Naive thymus-derived CD8-positive, alpha-beta T cell (primary cell): ENCODE data around the gene MINDY4. TPM values are rescaled to one million over a fixed set of nuclear protein-coding genes. Genes with fewer than 3 reads are reported as not detected.

ENCODE experiments used
- ATAC-seq, 2 donors: fragments of 150-1000 bp; cut with Tn5 transposase in 1 of 2; sonication (Bioruptor Pico), chemical (Tn5 transposase) in 1 of 2; 1 replicate in 1 of 2; 2 replicates in 1 of 2; pipeline ENCODE4 v1.10.0; 2021; ENCODE audit warnings: mild to moderate bottlenecking in 2 of 2, moderate library complexity in 2 of 2
- POLR2A ChIA-PET: fragments of 350-600 bp; sonication (Branson Sonifier 250); formaldehyde crosslinking; loops from one replicate; lab custom pipeline; 2021; ENCODE audit warnings: antibody characterized with exemption; lab: Charles Lee
- DNase-seq, 10 donors: peaks; one replicate each; pipeline versions ENCODE4 v3.0.0 to v3.0.0-alpha.2; 2020 to 2022
- H3K27ac Mint-ChIP-seq, 10 donors: one replicate each; pipeline ENCODE4 v1.8.0; 2020 to 2022; ENCODE audit warnings: mild to moderate bottlenecking in 10 of 10, mixed read lengths in 10 of 10, moderate library complexity in 4 of 10, inconsistent platforms in 1 of 10
- H3K27me3 Mint-ChIP-seq, 5 donors: one replicate each; pipeline ENCODE4 v1.8.0; 2021 to 2022; ENCODE audit warnings: mixed read lengths in 5 of 5
- H3K36me3 Mint-ChIP-seq, 3 donors: one replicate each; pipeline ENCODE4 v1.8.0; 2020 to 2022; ENCODE audit warnings: mixed read lengths in 3 of 3, mild to moderate bottlenecking in 2 of 3, inconsistent platforms in 1 of 3
- H3K4me1 Mint-ChIP-seq, 4 donors: one replicate each; pipeline ENCODE4 v1.8.0; 2021 to 2022; ENCODE audit warnings: mixed read lengths in 4 of 4
- H3K4me3 Mint-ChIP-seq, 10 donors: one replicate each; pipeline ENCODE4 v1.8.0; 2020 to 2022; ENCODE audit warnings: mild to moderate bottlenecking in 10 of 10, mixed read lengths in 10 of 10, moderate library complexity in 6 of 10, inconsistent platforms in 1 of 10
- H3K9me3 Mint-ChIP-seq, 9 donors: one replicate each; pipeline ENCODE4 v1.8.0; 2020 to 2022; ENCODE audit warnings: mixed read lengths in 9 of 9, mild to moderate bottlenecking in 3 of 9, inconsistent platforms in 1 of 9, moderate library complexity in 1 of 9
- polyA plus RNA-seq, 3 donors: library from polyadenylated mRNA; unstranded; fragments of 300-500 nt; fragmentation: Illumina TruSeq; gene quantifications; one replicate each; pipeline ENCODE4 v1.2.3, GENCODE V29; 2021
- total RNA-seq, 8 experiments: library from RNA in 2 of 8; stranded (reverse) in 2 of 8; gene quantifications; one replicate each; pipeline ENCODE4 v1.2.3 and lab custom pipeline; 2021 to 2026

MINDY4 gene
- total and polyA plus RNA-seq, 5 experiments from 2014 or later = 0.44 to 1.5 (median 0.84) TPM

DNA sequence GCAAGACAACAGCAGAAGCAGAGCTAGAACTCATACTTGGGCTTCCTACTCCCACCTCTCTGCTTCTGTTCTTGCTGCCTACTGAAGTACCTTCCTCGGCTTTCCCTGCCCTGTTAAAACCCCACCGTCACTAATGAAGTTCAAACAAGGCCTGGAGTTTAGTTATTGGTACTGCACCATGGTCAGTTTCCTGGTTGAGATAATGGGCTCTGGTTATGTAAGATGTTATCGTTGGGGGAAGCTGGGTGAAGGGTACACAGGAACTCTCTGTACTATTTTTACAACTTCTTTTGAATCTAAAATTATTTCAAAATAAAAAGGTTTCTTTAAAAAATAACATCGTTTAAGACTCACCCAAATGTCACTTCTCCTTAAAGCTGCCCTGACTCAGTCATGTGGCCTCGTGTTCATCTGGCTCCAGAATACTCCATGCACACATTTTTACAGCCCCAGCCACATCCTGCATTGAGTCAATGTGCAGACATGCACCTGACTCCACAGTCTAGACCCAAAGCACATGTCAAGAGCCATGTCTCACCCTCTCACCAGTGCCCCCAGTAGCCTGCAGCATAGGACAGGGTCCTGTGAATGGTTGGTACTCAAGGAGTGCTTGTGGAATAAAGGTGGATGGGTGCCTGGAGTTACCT lies 103.6 kb downstream of the MINDY4 start:
- Mint-ChIP-seq H3K27ac (no peak overlapping the region), H3K4me1 (peaks cover 0 to 2% (median 0%) of the 10 kb centered on the region in 4 donors), H3K9me3 (peaks cover 0 to 2% (median 0%) of the 10 kb centered on the region in 9 donors), H3K27me3 (no peaks in the 10 kb centered on the region), H3K4me3 (no peak overlapping the region), H3K36me3 (no peaks in the 10 kb centered on the region)
- POLR2A ChIA-PET = no interaction called here
- no peak for ATAC-seq
- DNase-seq = no peak

DNA sequence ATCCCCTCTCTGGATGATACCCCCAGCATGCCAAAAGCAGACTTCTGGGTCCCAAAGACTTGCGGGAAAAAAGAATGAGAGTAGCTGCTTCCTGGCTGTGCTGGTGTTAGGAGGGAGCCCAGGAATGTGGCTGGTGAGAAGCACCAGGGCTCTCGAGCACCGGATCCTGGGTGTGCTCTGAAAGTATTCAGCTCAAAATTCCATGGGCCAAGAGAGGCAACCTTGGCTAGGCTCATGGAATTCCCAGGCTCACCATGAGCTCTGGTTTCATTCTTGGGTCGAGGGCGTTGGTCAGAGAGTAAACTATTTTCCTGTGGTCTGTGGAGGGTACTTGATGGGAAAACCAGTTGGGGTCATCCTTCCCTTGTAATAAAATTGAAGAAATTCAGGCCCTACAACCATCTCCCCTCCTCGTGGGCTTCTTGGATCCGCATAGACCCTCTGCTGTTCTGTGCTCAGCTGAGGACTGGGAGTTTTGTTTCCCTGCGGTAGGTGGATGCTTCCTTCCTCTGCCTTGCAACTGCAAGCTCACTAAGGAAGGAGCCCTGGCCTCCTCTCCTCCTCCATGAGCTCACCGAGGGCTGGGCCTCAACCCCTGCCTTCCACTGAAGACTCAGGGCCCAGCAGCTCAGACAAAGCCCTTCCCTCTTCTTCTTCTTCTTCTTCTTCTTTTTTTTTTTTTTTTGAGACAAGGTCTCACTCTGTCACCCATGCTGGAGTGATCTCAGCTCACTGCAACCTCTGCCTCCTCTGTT lies 106.0 kb downstream of the MINDY4 start:
- POLR2A ChIA-PET = no interaction called here
- ATAC-seq (no peak), DNase-seq (no peak)
- H3K4me1 Mint-ChIP-seq = peaks cover 0 to 2% (median 0%) of the 10 kb centered on the region in 4 donors
- H3K36me3 Mint-ChIP-seq = no peaks in the 10 kb centered on the region
- H3K4me3 Mint-ChIP-seq = no peak overlapping the region
- H3K27me3 Mint-ChIP-seq = no peaks in the 10 kb centered on the region
- H3K27ac Mint-ChIP-seq = peak overlapping the region in 1 of 10 donors; percentile 27
- peaks cover 0 to 2% (median 0%) of the 10 kb centered on the region in 9 donors for H3K9me3 Mint-ChIP-seq

DNA sequence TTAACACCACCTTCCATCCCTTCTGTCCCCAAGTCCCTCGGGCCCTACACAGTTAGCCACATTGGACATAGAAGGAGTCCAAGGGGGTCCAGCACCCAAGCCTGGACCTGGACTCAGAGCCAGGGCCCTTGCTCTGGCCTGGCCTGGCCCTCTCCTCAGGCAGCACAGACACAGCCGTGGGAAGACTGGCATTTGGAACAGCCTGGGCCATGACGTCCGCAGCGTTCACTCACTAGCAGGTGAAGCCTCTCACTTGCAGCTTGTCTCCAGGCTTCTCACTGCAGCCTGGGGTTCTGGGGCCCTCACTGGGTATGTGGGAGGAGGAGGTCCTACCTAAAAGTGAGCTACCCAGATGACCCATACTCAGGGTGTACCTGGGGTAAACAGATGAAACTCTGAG lies 106.8 kb downstream of the MINDY4 start:
- H3K4me1 Mint-ChIP-seq = peaks cover 0 to 2% (median 0%) of the 10 kb centered on the region in 4 donors
- H3K9me3 Mint-ChIP-seq = peaks cover 0 to 2% (median 0%) of the 10 kb centered on the region in 9 donors
- ATAC-seq (no peak), DNase-seq (no peak)
- H3K27me3 Mint-ChIP-seq = no peaks in the 10 kb centered on the region
- POLR2A ChIA-PET = no interaction called here
- no peaks in the 10 kb centered on the region for H3K36me3 Mint-ChIP-seq
- H3K27ac Mint-ChIP-seq = peak overlapping the region in 1 of 10 donors; percentile 18
- no peak overlapping the region for H3K4me3 Mint-ChIP-seq

DNA sequence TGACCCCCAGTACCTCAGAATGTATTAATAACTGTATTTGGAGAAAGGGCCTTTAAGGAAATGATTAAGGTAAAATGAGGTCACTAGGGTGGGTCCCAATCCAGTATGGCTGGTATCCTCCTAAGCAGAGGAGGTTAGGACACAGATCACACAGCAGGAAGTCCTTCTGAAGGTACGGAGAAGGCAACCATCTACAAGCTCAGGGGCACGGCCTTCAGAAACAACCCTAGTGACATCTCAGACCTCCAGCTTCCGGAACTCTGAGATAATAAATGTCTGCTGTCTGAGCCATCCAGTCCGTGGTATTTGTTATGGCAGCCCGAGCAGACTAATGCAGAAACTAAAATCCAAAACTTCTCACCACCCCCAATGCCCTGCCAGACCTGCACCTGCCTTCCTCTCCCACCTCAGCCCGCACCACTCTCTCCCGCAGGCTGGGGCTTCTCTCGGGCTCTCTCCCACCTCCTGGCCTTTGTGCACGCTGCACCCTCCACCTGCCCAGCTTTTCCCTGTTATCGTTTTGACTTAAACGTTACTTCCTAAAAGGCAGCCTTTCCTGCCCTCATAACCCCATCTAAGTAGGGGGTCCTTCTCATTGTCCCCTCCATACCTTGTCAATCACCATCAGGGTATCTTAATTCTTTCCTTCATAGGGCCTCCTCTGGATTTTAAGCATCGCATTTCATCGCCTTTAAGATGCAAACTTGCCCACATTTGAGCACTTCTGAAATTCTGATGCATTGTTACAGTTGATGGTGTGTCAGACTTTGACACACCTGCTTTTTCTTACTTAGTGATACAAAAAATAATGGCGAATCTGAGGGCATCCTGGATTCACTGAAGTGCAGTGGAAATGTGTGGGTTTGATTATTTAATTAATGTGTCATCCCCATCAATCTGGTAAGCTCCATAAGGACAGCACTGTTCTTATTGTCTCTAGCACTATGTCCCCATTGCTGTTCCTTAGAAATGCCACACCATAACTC lies 108.2 kb downstream of the MINDY4 start:
- Mint-ChIP-seq H3K27me3 (no peaks in the 10 kb centered on the region), H3K27ac (peak overlapping the region in 1 of 10 donors; percentile 30), H3K4me3 (no peak overlapping the region), H3K4me1 (peaks cover 0 to 2% (median 0%) of the 10 kb centered on the region in 4 donors), H3K36me3 (no peaks in the 10 kb centered on the region), H3K9me3 (peaks cover 0 to 2% (median 0%) of the 10 kb centered on the region in 9 donors)
- DNase-seq = no peak
- POLR2A ChIA-PET = no interaction called here
- no peak for ATAC-seq

DNA sequence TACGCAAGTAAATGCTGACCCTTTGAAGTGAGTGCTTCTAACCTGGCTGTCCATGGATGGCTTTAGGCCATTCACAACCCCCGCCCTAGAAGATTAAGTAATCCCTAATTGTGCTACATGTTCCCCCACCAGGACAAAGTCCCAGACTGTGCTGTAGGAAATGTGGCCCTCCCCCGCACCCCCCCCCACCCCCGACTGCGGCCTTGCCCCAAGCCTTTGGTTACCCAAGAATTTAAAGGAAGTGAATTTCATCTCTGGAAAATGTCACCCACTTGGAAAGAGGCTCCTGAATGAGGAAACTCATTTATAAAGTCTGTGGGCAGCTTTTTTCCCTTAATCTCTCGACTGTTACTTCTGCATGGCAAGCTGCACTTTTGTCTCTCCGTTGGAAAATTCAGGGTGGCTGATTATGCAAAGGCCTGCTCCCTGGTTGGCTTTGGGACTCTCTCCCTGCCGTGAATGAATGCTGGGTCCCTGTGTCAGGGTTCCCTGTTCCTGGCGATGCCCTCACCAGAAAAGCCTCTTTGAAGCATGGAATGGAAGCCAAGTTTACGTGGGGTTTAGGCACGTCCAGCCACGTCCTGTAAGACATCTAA lies 109.0 kb downstream of the MINDY4 start:
- Mint-ChIP-seq H3K27me3 (no peaks in the 10 kb centered on the region), H3K4me1 (peaks cover 0 to 2% (median 0%) of the 10 kb centered on the region in 4 donors), H3K9me3 (peaks cover 0 to 1% (median 0%) of the 10 kb centered on the region in 9 donors), H3K4me3 (no peak overlapping the region), H3K36me3 (no peaks in the 10 kb centered on the region), H3K27ac (no peak overlapping the region)
- ATAC-seq (no peak), DNase-seq (no peak)
- POLR2A ChIA-PET = no interaction called here

DNA sequence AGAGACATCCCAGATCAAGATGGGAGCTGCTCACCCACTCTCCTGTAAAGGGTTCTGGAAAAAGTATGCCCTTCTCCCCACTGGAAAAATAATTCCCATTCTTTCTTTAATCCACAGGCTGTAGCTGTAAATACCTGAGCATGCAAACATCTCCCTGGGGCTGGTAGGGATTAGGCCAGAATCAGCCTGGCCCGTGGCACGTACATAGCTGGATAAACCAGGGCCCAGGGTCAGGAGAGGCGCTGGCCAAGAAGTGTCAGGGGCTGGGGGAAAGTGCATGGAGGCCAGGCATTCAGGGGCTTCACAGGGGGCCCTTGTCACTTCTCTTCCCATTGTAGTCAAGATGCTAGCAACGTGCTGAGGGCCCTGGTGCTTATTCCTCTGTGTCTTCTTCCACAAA lies 109.7 kb downstream of the MINDY4 start:
- Mint-ChIP-seq H3K4me3 (no peak overlapping the region), H3K27me3 (no peaks in the 10 kb centered on the region), H3K9me3 (no peaks in the 10 kb centered on the region), H3K4me1 (peaks cover 0 to 2% (median 0%) of the 10 kb centered on the region in 4 donors), H3K27ac (no peak overlapping the region), H3K36me3 (no peaks in the 10 kb centered on the region)
- no peak for ATAC-seq
- POLR2A ChIA-PET = no interaction called here
- no peak for DNase-seq

DNA sequence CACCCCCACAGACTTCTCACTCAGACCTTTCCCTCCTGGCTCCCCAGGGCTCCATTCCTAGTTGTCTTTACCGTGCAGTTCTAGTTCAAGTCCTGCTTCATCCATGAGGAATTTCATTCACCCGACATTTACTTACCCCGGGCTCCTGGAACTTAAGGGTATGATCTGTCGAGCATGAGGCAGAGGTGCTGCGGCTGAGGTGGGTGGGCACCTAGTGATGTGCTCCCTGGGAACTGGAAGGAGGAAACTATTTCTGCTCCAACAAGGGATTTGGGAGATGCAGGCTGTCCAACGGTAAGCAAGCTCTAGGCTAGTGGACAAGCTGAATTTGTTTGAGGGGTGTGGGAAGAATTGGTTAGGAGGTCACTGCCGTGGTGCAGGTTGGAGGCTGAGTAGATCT lies 110.2 kb downstream of the MINDY4 start:
- Mint-ChIP-seq H3K27me3 (no peaks in the 10 kb centered on the region), H3K27ac (no peak overlapping the region), H3K4me3 (no peak overlapping the region), H3K36me3 (no peaks in the 10 kb centered on the region), H3K4me1 (peaks cover 0 to 2% (median 0%) of the 10 kb centered on the region in 4 donors), H3K9me3 (no peaks in the 10 kb centered on the region)
- no peak for ATAC-seq
- no peak for DNase-seq
- POLR2A ChIA-PET = no interaction called here

DNA sequence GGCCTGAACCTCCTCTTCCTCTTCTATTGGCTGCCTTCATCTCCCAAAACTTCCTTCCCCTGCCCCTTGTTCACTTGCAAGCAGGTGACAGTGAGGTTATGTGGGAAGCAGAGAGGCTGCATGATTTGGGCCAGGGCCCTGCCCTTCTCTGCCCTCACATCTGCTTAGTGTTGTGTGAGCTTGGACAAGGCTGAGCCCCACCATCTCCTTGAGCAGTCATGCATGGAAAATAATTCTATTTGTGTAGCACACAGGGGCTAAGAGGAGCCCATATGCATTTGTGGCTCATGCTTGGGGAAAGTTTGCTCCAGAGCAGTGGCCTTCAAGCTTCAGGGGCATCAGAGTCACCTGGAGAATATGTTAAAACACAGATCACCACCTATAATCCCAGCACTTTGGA lies 113.7 kb downstream of the MINDY4 start:
- H3K27ac Mint-ChIP-seq = no peak overlapping the region

DNA sequence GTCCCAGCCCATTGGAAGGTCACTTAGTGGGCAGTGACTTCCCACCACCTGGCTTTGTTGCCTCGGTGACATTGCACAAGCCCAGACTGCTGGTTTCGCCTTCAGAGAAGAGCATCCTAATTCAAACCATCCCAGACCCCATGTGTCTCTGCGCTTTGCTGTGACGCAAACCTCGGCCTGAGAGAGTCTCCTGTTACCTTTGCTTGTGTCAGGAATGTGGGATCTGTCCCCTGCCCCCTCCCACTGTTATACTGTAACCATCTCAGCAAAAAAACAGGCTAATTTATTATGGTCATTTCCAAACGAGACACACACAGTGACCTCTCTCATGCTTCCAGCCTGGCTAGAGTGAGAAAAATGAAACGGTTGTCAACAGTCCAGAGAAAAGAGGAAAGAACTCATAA lies 115.4 kb downstream of the MINDY4 start:
- H3K27me3 Mint-ChIP-seq = no peaks in the 10 kb centered on the region
- peaks cover 0 to 9% (median 2%) of the 10 kb centered on the region in 3 donors for H3K36me3 Mint-ChIP-seq
- POLR2A ChIA-PET = no interaction called here
- peaks cover 0 to 20% (median 8%) of the 10 kb centered on the region in 9 donors for H3K9me3 Mint-ChIP-seq
- no peak for DNase-seq
- H3K27ac Mint-ChIP-seq = no peak overlapping the region
- no peak overlapping the region for H3K4me3 Mint-ChIP-seq
- peaks cover 0 to 2% (median 0%) of the 10 kb centered on the region in 4 donors for H3K4me1 Mint-ChIP-seq
- ATAC-seq = no peak

More for the DNA sequence above, 113.7 kb downstream of the MINDY4 start:
- no peak for ATAC-seq
- Mint-ChIP-seq H3K4me1 (peaks cover 0 to 2% (median 0%) of the 10 kb centered on the region in 4 donors), H3K36me3 (no peaks in the 10 kb centered on the region), H3K4me3 (no peak overlapping the region), H3K9me3 (peaks cover 0 to 4% (median 0%) of the 10 kb centered on the region in 9 donors), H3K27me3 (no peaks in the 10 kb centered on the region)
- POLR2A ChIA-PET = no interaction called here
- DNase-seq = no peak

DNA sequence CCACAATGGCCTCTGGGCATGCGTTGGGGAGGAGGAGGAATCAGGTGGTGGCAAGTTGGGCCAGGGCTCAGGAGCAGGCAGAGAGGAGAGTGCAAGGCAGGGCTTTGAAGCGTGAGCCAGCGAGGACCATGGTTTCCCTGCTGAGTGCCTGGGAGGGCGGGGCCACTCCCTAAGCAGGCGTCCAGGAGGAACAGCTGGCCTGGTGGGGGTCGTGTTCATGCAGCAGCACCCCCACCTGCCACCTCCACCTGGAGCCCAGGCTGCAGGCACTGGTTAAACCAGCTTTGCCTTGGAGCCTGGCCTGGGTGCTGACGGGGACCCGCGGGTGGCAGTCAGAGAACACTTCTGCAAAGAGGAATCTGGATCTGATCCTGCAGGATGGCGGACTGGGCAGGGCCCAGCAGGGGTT lies 116.3 kb downstream of the MINDY4 start:
- POLR2A ChIA-PET = no interaction called here
- DNase-seq = no peak
- Mint-ChIP-seq H3K9me3 (peaks cover 0 to 25% (median 11%) of the 10 kb centered on the region in 9 donors), H3K4me3 (no peak overlapping the region), H3K27ac (no peak overlapping the region), H3K4me1 (peaks cover 0 to 2% (median 0%) of the 10 kb centered on the region in 4 donors), H3K27me3 (peaks cover 0 to 3% (median 0%) of the 10 kb centered on the region in 5 donors), H3K36me3 (peaks cover 0 to 13% (median 2%) of the 10 kb centered on the region in 3 donors)
- no peak for ATAC-seq

DNA sequence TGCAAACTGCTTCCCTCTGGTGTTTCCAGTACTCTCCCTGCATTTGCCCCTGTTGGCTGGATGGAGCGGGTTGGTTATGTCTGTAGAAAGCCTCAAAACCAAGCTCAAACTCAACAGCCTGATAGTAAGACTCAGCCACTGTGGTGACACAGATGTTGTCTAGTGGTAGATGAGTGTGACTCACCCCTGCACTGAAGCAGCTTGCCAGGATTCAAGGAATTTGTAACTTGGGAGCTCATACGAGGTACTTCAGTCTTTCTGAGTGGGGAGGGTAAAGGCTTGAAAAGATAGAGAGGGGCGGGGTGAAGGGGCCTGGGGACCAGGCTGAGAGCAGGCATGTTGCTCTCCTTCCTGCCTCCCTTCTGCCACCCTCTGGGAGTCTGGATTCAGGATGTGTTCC lies 117.5 kb downstream of the MINDY4 start:
- no peak for ATAC-seq
- Mint-ChIP-seq H3K9me3 (peaks cover 0 to 26% (median 11%) of the 10 kb centered on the region in 9 donors), H3K4me1 (peaks cover 0 to 2% (median 0%) of the 10 kb centered on the region in 4 donors), H3K27ac (no peak overlapping the region), H3K4me3 (no peak overlapping the region), H3K36me3 (peaks cover 0 to 13% (median 2%) of the 10 kb centered on the region in 3 donors), H3K27me3 (peaks cover 0 to 5% (median 0%) of the 10 kb centered on the region in 5 donors)
- POLR2A ChIA-PET = no interaction called here
- no peak for DNase-seq

DNA sequence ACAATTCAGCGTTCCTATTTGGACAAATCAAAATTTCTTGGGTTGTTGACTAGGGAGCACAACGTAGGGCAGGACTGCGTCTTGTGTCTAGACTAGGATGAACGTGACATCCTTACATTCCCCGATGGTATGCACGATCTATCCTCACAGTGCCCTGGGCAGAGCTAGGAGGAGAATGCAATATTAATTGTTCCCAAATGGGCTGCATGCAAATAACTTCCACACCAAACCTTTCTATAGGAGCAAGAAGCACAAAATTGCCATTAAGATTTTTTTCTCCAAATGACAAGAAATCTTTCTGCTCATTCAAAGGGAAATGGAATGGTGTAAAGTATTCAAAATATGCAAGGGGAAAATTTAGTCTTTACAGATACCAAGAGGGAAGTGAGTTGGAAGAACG lies 119.0 kb downstream of the MINDY4 start:
- DNase-seq = no peak
- peaks cover 0 to 10% (median 0%) of the 10 kb centered on the region in 5 donors for H3K27me3 Mint-ChIP-seq
- peaks cover 0 to 13% (median 2%) of the 10 kb centered on the region in 3 donors for H3K36me3 Mint-ChIP-seq
- H3K4me1 Mint-ChIP-seq = peaks cover 0 to 2% (median 0%) of the 10 kb centered on the region in 4 donors
- peaks cover 0 to 26% (median 11%) of the 10 kb centered on the region in 9 donors for H3K9me3 Mint-ChIP-seq
- POLR2A ChIA-PET = no interaction called here
- H3K4me3 Mint-ChIP-seq = no peak overlapping the region
- ATAC-seq = no peak
- no peak overlapping the region for H3K27ac Mint-ChIP-seq
